A172 (cell line): Measurements from ENCODE around the gene KCNV2. TPM values are rescaled to one million over a fixed set of nuclear protein-coding genes. Genes with fewer than 3 reads are reported as not detected.
"Not testable (repeated sequence)": the region's sequence is repeated elsewhere in the genome, so short reads cannot be mapped to it uniquely, and the experiment has no call there.

ENCODE experiments used
- DNase-seq: peaks from one replicate; pipeline ENCODE4 v3.0.0-alpha.2; 2015; ENCODE audit warnings: low spot score
- total RNA-seq: library from RNA; depleted of rRNA; stranded (reverse); fragments of >200 nt; shearing (Covaris generic); gene quantifications from 2 replicates; pipeline ENCODE4 v1.2.3, GENCODE V29; 2014; rRNA removed

KCNV2 gene
- not detected in 2 replicates for total RNA-seq

GRCh38 chr9:2717385-2717784 lies at the start of gene KCNV2:
Gene KCNV2 (plus strand): TSS chr9:2717510. CDS start chr9:2717740, 230 bp downstream.
- DNase-seq, result no peak

- no peak for DNase-seq
Measured at GRCh38 chr9:2673161-2673560, 44.1 kb upstream of the KCNV2 start.

- DNase-seq, result no peak
Measured at GRCh38 chr9:2674141-2674824, 43.0 kb upstream of the KCNV2 start.

GRCh38 chr9:2675834-2676233 lies 41.5 kb upstream of the KCNV2 start:
- DNase-seq, result no peak

- DNase-seq, result no peak
Measured at GRCh38 chr9:2676466-2676865, 40.8 kb upstream of the KCNV2 start.

- DNase-seq, result no peak
Measured at GRCh38 chr9:2677915-2678889, 39.1 kb upstream of the KCNV2 start.

GRCh38 chr9:2679011-2679410 lies 38.3 kb upstream of the KCNV2 start:
- DNase-seq, result no peak

GRCh38 chr9:2681981-2682380 lies 35.3 kb upstream of the KCNV2 start:
- DNase-seq, result no peak

- no peak for DNase-seq
Measured at GRCh38 chr9:2686911-2687310, 30.4 kb upstream of the KCNV2 start.

- DNase-seq, result no peak
Measured at GRCh38 chr9:2688636-2689035, 28.7 kb upstream of the KCNV2 start.

- DNase-seq, result no peak
Measured at GRCh38 chr9:2691212-2691611, 26.1 kb upstream of the KCNV2 start.

- DNase-seq, result no peak
Measured at GRCh38 chr9:2691626-2692025, 25.7 kb upstream of the KCNV2 start.

- DNase-seq, result no peak
Measured at GRCh38 chr9:2693056-2693455, 24.3 kb upstream of the KCNV2 start.

- DNase-seq, result no peak
Measured at GRCh38 chr9:2697492-2697891, 19.8 kb upstream of the KCNV2 start.

- no peak for DNase-seq
Measured at GRCh38 chr9:2700398-2700797, 16.9 kb upstream of the KCNV2 start.

GRCh38 chr9:2700909-2701550 lies 16.3 kb upstream of the KCNV2 start:
- no peak for DNase-seq

GRCh38 chr9:2704504-2704903 lies 12.8 kb upstream of the KCNV2 start:
- no peak for DNase-seq

GRCh38 chr9:2707256-2707655 lies 10.1 kb upstream of the KCNV2 start:
- DNase-seq, result not testable (repeated sequence)

- DNase-seq, result no peak
Measured at GRCh38 chr9:2709645-2710101, 7.6 kb upstream of the KCNV2 start.

- DNase-seq, result no peak
Measured at GRCh38 chr9:2711716-2712115, 5.6 kb upstream of the KCNV2 start.

- no peak for DNase-seq
Measured at GRCh38 chr9:2718001-2718697, 839 bp downstream of the KCNV2 start.

- no peak for DNase-seq
Measured at GRCh38 chr9:2718698-2719033, 1.4 kb downstream of the KCNV2 start.
